HepG2 (cell line): ENCODE data around the gene RNASE7.

Experiments used
- PATZ1 ChIP-seq: sonication (generic); formaldehyde crosslinking; IDR thresholded peaks from 2 replicates; pipeline ENCODE4 v1.4.0; 2020; ENCODE audit warnings: missing genetic modification reagents
- TBP ChIP-seq: sonication (generic); formaldehyde crosslinking; IDR thresholded peaks from 2 replicates; pipeline ENCODE4 v1.5.0; 2020; ENCODE audit warnings: missing genetic modification reagents

GRCh38 chr14:21022686-21023085, 19.5 kb upstream of the RNASE7 start:
- no peak for TF ChIP-seq PATZ1 (CRISPR knock-in tag)
- TF ChIP-seq TBP (CRISPR knock-in tag), result no peak
